IPS DF 4.7 (cell line): ENCODE measurements around the gene SNAP25.

Source experiments
- DNase-seq: peaks from one replicate; pipeline ENCODE4 v3.0.0-alpha.2; 2013; ENCODE audit warnings: low spot score; ENCODE audit errors: extremely low read depth

The SNAP25 gene

DNA sequence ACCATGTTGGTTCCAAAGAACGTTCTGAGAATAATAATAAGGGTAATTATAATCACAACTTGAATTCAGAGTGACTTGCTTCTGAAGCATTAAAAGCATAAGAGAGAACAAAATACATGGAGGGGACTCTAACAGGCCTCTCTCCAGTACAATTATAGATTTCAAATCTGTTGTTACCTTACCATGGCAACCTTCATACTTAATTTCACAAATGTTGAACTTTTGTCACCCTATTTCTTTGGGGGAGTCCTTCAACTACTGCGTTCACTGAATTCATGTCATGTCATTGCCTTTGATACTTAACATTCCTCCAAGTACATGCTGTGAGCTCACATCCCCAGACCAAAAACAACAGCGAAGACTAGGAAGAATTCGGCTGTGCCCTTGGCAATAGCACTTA lies 111.4 kb downstream of the SNAP25 start:
- no peak for DNase-seq

- DNase-seq: no peak
Measured at GRCh38 chr20:10332656-10333415, 114.2 kb downstream of the SNAP25 start.

DNA sequence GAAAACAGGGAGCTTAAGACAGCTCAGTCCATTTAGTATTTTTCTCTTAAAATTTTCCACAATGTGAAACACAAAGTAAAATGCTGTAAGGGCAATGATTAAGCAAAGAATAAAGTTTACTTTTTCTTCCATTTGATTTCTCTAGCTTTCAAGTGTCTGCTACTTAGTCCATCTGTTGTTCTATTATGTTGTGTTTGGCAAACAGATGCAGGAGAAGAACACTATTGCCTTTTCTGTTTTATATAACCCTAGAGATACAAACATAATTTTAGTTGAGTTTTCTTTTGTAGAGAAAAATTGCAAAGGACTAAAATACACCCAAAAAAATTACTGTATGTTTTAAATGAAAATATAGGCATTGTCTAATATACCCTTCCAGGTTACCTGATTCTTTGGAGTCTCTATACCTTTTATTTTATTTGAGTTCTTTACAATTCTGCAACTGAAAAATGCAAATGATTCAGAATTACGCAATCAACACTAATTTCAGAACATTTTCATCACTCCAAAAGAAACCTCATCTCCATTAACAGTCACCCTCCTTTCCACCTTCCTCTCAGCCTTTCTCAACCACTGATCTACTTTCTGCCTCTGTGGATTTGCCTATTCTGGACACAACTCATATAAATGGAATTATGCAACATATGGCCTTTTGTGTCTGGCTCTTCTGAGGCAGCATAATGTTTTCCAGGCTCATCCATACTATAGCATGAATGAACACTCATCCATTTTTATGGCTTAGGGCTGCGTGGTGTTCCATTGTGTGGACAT lies 118.5 kb downstream of the SNAP25 start:
- no peak for DNase-seq

DNA sequence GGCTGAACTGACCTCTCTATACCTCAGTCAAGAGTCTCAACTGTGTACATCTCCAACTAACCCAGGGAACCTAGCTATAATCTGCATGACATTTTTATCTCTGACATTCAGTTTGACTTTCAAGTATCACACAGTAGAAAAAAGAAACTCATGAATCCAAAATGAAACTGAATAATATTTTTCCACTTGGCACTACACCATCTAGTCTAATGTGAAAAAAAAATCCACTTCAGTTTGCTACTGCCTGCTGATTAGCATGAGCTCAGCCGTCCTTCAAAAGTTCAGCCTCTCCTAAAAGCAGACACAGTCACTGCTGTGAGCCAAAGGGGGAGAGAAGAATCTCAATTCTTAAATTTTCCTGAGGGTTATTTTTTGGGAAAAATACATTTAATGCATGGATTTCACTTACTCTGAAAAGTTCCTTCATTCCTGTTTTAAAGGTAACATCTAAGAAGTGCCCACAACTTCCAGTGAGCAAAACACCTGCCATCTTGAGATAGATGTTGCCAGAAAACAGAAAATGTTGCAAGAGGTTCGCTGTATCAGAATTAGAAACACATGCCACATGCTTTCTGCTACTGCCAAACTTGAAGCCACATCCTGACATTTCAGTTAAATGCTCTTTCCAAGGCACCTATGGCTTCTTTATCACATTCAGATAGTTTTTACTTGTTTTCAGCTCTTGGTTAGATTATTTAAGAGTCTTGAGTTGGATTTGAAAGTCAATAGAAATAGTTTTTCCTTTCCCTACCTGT lies 120.0 kb downstream of the SNAP25 start:
- DNase-seq: no peak

DNA sequence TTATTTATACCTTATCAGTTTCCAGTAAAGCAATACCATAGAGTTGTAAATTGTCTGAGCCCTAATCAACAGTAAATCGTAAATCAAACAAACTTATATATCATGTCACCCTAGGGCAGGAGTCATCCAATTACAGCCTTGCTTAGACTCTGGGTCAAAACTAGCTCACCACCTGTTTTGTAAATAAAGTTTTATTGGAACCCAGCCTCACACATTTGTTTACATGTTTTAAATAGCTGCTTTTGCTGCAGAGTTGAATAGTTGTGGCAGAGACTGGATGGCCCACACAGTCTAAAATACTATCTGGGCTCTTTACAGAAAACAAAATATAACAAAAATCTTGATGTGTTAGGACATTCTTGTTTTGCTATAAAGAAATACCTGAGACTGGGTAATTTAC lies 121.0 kb downstream of the SNAP25 start:
- no peak for DNase-seq

DNA sequence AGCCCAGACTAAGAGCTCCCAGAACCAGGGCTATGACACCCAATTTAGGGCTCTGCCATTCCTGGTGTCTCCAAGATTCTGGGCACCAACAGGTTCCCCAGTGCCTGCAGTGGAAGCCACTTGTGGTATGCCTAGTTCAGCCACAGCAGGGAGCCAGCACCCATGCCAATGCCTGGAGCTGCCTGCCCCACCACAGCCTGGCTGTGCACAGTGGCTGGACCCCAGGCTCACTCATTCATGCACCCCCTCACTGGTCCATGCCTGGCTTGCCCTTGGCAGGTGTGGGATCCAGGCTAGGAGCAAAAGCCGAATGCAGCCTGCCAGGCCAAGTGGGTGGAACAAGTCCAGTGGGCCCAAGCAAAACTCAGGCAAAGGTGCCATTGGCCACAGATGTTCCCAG lies 123.5 kb downstream of the SNAP25 start:
- DNase-seq: no peak

DNA sequence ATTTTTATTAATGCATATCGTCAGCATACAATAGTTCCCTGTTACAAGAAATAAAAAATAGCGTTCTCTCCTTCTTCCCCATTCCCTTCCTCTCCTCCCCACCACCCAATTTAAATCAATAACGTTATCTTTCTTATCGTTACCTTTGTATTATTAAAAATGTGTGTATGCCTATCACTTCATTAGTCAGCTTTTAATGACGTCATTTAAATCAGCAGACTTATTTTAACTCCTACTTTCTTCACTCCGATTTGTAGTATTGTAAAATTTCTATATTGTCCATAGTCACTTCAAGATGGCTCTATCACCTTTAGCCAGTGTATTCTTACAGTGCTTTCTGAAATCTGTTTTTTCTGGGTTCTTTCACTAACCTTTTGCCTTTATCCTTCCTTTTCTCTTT lies 126.3 kb downstream of the SNAP25 start:
- no peak for DNase-seq

- DNase-seq: no peak
Measured at GRCh38 chr20:10347086-10347880, 128.7 kb downstream of the SNAP25 start.

GRCh38 chr20:10349118-10349517 lies 130.5 kb downstream of the SNAP25 start:
- DNase-seq: no peak

GRCh38 chr20:10350188-10350842 lies 131.7 kb downstream of the SNAP25 start:
- DNase-seq: no peak

DNA sequence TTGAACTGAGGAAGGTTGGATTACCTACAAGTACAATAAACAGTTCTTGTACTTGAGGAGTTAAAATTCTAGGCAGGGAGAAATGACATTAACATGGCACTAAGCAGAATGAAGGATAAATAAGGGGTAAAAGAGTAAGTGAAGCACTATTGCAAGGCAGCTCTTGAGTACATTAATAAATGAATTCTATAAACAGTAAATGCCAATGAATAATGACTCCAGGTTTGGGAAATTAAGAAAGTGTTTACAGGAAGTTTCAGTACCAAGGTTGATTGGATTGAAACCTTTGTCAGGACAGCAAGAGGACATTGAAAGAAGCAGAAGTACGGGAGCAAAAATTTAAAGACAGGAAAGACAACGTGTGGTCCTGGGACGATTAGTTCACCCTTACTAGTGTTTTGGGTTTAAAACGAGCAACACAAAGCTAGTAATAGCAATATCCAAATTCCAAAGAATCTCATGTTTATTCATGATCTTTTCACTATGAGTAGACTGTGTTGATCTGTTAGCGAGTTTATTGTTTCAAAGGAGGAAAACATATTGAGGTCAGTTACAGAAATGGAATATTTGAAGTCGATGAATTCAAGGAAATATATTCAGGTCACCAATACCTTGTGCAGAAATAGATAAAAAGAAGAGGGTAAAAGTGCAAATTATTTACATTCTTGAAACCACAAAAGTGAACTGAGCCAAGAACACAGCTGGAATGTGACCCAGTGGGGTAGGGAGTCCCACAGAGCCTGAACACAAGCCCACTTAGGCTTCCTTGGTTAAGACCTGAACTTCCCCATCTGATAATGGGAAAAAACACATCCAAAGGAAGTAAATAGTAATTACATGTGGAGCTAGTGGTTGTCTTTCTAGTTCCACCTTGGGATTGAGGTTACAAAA lies 134.5 kb downstream of the SNAP25 start:
- DNase-seq: no peak

DNA sequence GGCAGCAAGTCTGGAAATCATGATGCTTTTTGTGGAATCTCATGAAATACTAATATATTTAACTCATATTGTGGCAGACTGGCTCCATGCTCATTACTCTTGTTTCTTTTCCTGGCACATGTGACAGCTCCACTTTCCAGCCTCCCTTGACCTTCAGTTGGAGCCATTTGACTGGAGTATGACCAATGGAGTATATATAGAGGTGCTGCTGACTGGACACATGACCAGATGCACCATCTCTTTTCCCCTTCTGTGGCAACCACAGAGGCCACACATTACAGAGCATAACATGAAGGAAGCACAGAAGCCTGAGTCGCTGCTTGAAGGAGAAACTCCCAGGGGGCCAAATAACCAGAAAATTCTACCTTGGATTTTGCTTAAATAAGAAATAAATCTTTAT lies 138.0 kb downstream of the SNAP25 start:
- no peak for DNase-seq
